ENCODE results near the gene BTF3. TPM values are rescaled to one million over a fixed set of nuclear protein-coding genes. Genes with fewer than 3 reads are reported as not detected.
"Not testable (repeated sequence)": the region's sequence is repeated elsewhere in the genome, so short reads cannot be mapped to it uniquely, and the experiment has no call there.

BTF3 gene
- total RNA-seq, 2 donors from 2014 or later, result 1,036 to 1,053 TPM

DNA sequence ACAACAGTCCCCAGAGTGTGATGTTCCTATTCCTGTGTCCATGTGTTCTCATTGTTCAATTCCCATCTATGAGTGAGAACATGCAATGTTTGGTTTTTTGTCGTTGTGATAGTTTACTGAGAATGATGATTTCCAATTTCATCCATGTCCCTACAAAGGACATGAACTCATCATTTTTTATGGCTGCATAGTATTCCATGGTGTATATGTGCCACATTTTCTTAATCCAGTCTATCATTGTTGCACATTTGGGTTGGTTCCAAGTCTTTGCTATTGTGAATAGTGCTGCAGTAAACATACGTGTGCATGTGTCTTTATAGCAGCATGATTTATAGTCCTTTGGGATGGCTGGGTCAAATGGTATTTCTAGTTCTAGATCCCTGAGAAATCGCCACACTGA is 29.6 kb upstream of the BTF3 start:
- DNase-seq; H3K9me3 Mint-ChIP-seq; ATAC-seq (replicated peaks in 1 of 2); H3K36me3 Mint-ChIP-seq (ENCODE audit: insufficient read depth in 2 of 2); H3K4me1 Mint-ChIP-seq (ENCODE audit: low read depth); H3K27ac Mint-ChIP-seq; H3K4me3 Mint-ChIP-seq: not testable (repeated sequence)
- H3K27me3 Mint-ChIP-seq (ENCODE audit: low read depth), result peaks cover 46% of the 10 kb centered on the region

DNA sequence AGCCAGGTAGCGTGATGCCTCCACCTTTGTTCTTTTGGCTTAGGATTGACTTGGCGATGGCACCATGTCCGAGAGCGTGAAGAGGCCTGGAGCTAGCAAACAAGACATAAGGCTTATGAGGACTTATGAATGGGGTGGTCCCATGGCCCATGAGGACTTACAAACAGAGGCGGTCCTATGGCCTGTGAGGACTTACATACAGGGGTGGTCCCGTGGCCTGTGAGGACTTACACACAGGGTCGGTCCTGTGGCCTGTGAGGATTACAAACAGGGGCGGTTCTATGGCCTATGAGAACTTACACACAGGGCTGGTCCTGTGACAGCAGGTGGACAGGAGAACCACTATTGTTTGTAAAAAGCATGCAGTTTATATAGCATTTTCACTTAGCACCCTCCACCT is 28.4 kb upstream of the BTF3 start:
- Mint-ChIP-seq H3K36me3 (ENCODE audit: insufficient read depth in 2 of 2) (peaks cover 0 to 2% of the 10 kb centered on the region in 2 donors), H3K4me3 (no peak overlapping the region), H3K27me3 (ENCODE audit: low read depth) (peaks cover 38% of the 10 kb centered on the region), H3K4me1 (ENCODE audit: low read depth) (no peaks in the 10 kb centered on the region), H3K27ac (no peak overlapping the region), H3K9me3 (peaks cover 0 to 2% of the 10 kb centered on the region in 2 donors)
- DNase-seq (no peak), ATAC-seq (replicated peaks in 1 of 2) (no peak)

DNA sequence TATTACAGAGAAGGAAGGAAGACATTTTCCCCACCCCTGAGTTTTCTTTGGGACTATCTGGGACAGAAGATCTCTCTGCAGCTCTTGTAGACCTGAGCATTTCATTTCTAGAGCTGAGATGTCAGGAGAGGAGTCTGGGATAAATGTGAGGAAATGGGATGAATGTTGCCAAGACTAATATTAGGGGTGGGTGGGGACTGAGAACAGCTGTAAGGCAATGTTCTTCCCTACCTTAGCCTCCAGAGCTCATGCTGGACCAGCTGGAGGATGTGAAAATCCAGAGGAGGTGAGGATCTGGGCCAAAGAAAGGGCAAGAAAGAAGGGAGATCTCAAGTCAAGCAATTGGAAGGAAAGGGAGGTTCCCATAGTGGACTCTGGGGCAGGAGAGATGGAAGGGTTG is 26.6 kb upstream of the BTF3 start:
- Mint-ChIP-seq H3K36me3 (ENCODE audit: insufficient read depth in 2 of 2) (peaks cover 0 to 2% of the 10 kb centered on the region in 2 donors), H3K4me1 (ENCODE audit: low read depth) (no peaks in the 10 kb centered on the region), H3K9me3 (peaks cover 0 to 2% of the 10 kb centered on the region in 2 donors), H3K4me3 (no peak overlapping the region), H3K27ac (no peak overlapping the region), H3K27me3 (ENCODE audit: low read depth) (peaks cover 27% of the 10 kb centered on the region)
- no peak for DNase-seq
- ATAC-seq (replicated peaks in 1 of 2), result no peak

GRCh38 chr5:73472116-73472515 is 26.1 kb upstream of the BTF3 start:
- H3K27ac Mint-ChIP-seq, result no peak overlapping the region
- peaks cover 0 to 2% of the 10 kb centered on the region in 2 donors for H3K36me3 Mint-ChIP-seq (ENCODE audit: insufficient read depth in 2 of 2)
- no peaks in the 10 kb centered on the region for H3K4me1 Mint-ChIP-seq (ENCODE audit: low read depth)
- H3K27me3 Mint-ChIP-seq (ENCODE audit: low read depth), result peaks cover 22% of the 10 kb centered on the region
- ATAC-seq (replicated peaks in 1 of 2) (no peak), DNase-seq (no peak)
- no peak overlapping the region for H3K4me3 Mint-ChIP-seq
- peaks cover 0 to 2% of the 10 kb centered on the region in 2 donors for H3K9me3 Mint-ChIP-seq

- Mint-ChIP-seq H3K4me1 (ENCODE audit: low read depth) (no peaks in the 10 kb centered on the region), H3K9me3 (no peaks in the 10 kb centered on the region), H3K27me3 (ENCODE audit: low read depth) (peaks cover 28% of the 10 kb centered on the region), H3K36me3 (ENCODE audit: insufficient read depth in 2 of 2) (no peaks in the 10 kb centered on the region), H3K27ac (no peak overlapping the region), H3K4me3 (no peak overlapping the region)
- no peak for DNase-seq
- ATAC-seq (replicated peaks in 1 of 2), result no peak
These were observed 17.7 kb upstream of the BTF3 start for GRCh38 chr5:73480500-73480899.

DNA sequence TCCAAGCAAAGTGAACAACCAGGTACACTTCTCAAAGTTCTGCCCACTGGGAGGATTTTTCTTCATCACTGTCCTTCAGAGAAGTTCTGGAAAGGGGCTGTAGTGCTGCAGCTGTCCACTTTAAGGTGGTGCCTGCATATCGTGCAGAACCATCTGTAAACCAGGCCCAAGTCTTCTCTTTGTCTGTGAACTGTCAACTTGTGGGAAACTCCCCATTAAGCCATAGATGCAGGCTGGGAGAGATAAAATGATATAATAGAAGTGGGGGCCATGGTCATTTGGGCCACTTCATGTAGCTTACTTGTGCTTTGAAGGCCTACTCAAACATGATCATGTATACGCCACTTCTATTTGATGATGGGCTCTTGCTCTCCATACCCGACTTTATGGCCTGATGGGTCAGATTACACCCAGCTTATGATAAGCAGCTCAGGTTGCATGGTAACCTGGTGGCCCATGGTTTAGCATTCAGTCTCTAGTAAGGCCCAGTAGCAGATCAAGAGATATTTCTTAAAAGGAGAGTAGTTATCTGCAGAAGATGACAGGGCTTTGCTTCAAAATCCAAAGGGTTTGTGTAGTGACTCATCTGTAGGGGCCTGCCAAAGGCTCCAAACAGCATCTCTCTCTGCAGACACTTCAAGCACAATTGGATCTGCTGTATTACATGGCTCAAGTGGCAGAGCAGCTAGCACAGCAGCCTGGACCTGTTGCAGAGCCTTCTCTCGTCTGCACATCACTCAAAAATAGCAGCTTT is 15.7 kb upstream of the BTF3 start:
- H3K4me3 Mint-ChIP-seq, result no peak overlapping the region
- ATAC-seq (replicated peaks in 1 of 2) (no peak), DNase-seq (no peak)
- H3K9me3 Mint-ChIP-seq, result no peaks in the 10 kb centered on the region
- H3K36me3 Mint-ChIP-seq (ENCODE audit: insufficient read depth in 2 of 2), result no peaks in the 10 kb centered on the region
- no peaks in the 10 kb centered on the region for H3K4me1 Mint-ChIP-seq (ENCODE audit: low read depth)
- H3K27me3 Mint-ChIP-seq (ENCODE audit: low read depth), result peaks cover 48% of the 10 kb centered on the region
- no peak overlapping the region for H3K27ac Mint-ChIP-seq

DNA sequence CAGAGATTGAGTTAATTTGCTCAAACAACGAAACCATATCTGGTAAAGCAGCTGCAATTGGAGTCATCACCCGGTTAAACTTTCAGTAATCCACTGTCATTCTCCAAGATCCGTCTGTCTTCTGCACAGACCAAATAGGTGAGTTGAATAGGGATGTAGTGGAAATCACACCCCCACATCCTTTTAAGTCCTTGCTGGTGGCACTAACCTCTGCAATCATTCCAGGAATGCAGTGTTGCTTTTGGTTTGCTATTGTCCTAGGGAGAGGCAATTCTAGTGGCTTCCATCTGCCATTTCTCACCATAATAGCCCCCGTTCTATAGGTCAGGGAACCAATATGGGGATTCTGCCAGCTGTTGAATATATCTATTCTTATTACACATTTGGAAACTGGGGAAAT is 14.6 kb upstream of the BTF3 start:
- Mint-ChIP-seq H3K27ac (no peak overlapping the region), H3K36me3 (ENCODE audit: insufficient read depth in 2 of 2) (no peaks in the 10 kb centered on the region), H3K4me3 (no peak overlapping the region), H3K9me3 (no peaks in the 10 kb centered on the region), H3K4me1 (ENCODE audit: low read depth) (no peaks in the 10 kb centered on the region), H3K27me3 (ENCODE audit: low read depth) (peaks cover 38% of the 10 kb centered on the region)
- DNase-seq (no peak), ATAC-seq (replicated peaks in 1 of 2) (no peak)

DNA sequence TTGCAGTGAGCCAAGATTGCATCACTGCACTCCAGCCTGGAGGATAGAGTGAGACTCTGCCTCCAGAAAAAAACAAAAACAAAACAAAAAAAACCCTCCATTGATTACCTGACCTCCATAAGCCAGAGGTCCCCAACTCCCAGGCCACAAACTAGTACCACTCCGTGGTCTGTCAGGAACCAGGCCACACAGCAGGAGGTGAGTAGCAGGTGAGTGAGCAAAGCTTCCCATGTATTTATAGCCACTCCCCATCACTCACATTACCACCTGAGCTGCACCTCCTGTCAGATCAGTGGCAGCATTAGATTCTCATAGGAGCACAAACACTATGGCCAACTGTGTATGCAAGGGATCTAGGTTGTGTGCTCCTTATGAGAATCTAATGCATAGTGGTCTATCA is 13.7 kb upstream of the BTF3 start:
- peaks cover 36% of the 10 kb centered on the region for H3K27me3 Mint-ChIP-seq (ENCODE audit: low read depth)
- no peaks in the 10 kb centered on the region for H3K4me1 Mint-ChIP-seq (ENCODE audit: low read depth)
- no peak for DNase-seq
- ATAC-seq (replicated peaks in 1 of 2), result no peak
- no peak overlapping the region for H3K27ac Mint-ChIP-seq
- no peaks in the 10 kb centered on the region for H3K9me3 Mint-ChIP-seq
- H3K36me3 Mint-ChIP-seq (ENCODE audit: insufficient read depth in 2 of 2), result no peaks in the 10 kb centered on the region
- H3K4me3 Mint-ChIP-seq, result no peak overlapping the region

DNA sequence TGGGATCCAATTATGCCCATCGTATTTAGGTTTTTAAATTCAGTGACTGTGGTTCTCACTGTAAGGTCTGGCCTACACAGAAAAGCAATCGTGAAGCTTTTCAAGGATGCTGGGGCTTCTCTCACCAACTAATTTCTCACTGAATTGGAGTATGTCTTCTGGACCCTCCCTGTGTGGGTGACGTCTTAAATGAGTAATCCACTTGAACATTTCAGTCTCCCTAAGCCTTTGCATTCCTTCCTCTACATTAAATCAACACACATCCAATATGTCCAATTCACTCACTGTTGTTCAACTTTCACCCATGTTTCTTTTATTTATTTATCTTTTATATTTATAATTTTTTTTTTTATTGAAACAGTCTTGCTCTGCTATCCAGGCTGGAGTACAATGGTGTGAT is 12.5 kb upstream of the BTF3 start:
- Mint-ChIP-seq H3K9me3 (no peaks in the 10 kb centered on the region), H3K27ac (no peak overlapping the region), H3K4me1 (ENCODE audit: low read depth) (no peaks in the 10 kb centered on the region), H3K4me3 (no peak overlapping the region), H3K36me3 (ENCODE audit: insufficient read depth in 2 of 2) (no peaks in the 10 kb centered on the region), H3K27me3 (ENCODE audit: low read depth) (peaks cover 24% of the 10 kb centered on the region)
- no peak for ATAC-seq (replicated peaks in 1 of 2)
- no peak for DNase-seq

- peaks cover 25% of the 10 kb centered on the region for H3K27me3 Mint-ChIP-seq (ENCODE audit: low read depth)
- ATAC-seq (replicated peaks in 1 of 2) (no peak), DNase-seq (no peak)
- no peaks in the 10 kb centered on the region for H3K4me1 Mint-ChIP-seq (ENCODE audit: low read depth)
- H3K9me3 Mint-ChIP-seq, result no peaks in the 10 kb centered on the region
- H3K4me3 Mint-ChIP-seq, result no peak overlapping the region
- H3K36me3 Mint-ChIP-seq (ENCODE audit: insufficient read depth in 2 of 2), result no peaks in the 10 kb centered on the region
- H3K27ac Mint-ChIP-seq, result no peak overlapping the region
These were observed 11.9 kb upstream of the BTF3 start for GRCh38 chr5:73486119-73486899.

GRCh38 chr5:73487257-73487656 is 11.0 kb upstream of the BTF3 start:
- not testable (repeated sequence) for H3K27ac Mint-ChIP-seq; H3K9me3 Mint-ChIP-seq; H3K36me3 Mint-ChIP-seq (ENCODE audit: insufficient read depth in 2 of 2); DNase-seq; H3K4me1 Mint-ChIP-seq (ENCODE audit: low read depth); H3K4me3 Mint-ChIP-seq; ATAC-seq (replicated peaks in 1 of 2)
- peaks cover 33% of the 10 kb centered on the region for H3K27me3 Mint-ChIP-seq (ENCODE audit: low read depth)

DNA sequence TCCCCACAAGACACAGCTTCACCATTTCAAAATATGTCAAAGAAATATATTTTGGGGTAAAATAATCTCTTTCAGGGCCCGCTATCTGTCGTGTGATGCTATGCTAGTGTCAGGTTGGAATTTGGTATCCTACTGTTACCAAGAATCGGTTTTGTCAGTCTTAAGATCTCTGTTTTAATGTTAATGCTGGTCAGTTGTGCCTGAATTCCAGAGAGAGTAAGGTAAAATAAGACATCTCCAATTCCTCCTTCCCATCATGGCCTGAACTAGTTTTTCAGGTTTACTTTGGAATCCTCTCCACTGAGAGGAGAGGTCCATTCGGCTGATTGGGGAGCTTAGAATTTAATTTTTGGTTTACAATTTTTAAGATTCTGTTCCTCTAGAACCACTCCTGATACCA is 10.4 kb upstream of the BTF3 start:
- ATAC-seq (replicated peaks in 1 of 2) (no peak), DNase-seq (no peak)
- H3K9me3 Mint-ChIP-seq, result no peaks in the 10 kb centered on the region
- H3K4me3 Mint-ChIP-seq, result no peak overlapping the region
- H3K4me1 Mint-ChIP-seq (ENCODE audit: low read depth), result no peaks in the 10 kb centered on the region
- H3K27ac Mint-ChIP-seq, result no peak overlapping the region
- no peaks in the 10 kb centered on the region for H3K36me3 Mint-ChIP-seq (ENCODE audit: insufficient read depth in 2 of 2)
- H3K27me3 Mint-ChIP-seq (ENCODE audit: low read depth), result peaks cover 38% of the 10 kb centered on the region

- H3K36me3 Mint-ChIP-seq (ENCODE audit: insufficient read depth in 2 of 2), result no peaks in the 10 kb centered on the region
These were observed 9.4 kb upstream of the BTF3 start for GRCh38 chr5:73488806-73489205.

More at GRCh38 chr5:73488806-73489205, 9.4 kb upstream of the BTF3 start:
- Mint-ChIP-seq H3K9me3 (no peaks in the 10 kb centered on the region), H3K4me3 (no peak overlapping the region), H3K27me3 (ENCODE audit: low read depth) (peaks cover 46% of the 10 kb centered on the region), H3K27ac (no peak overlapping the region), H3K4me1 (ENCODE audit: low read depth) (no peaks in the 10 kb centered on the region)
- no peak for ATAC-seq (replicated peaks in 1 of 2)
- DNase-seq, result no peak

All from activated T-cell treated with anti-CD3 and anti-CD28 coated beads, Interleukin-2, amount 50 U/mL, for 72 hours (primary cell).